Upper lobe of left lung (tissue), 4 donors: ENCODE measurements around the gene G3BP1.

Source experiments
- POLR2A ChIP-seq, 4 donors: fragments of 450-650 bp; IDR thresholded peaks; one replicate each; pipeline ENCODE4 v1.5.1; 2016 to 2017; ENCODE audit warnings: antibody characterized with exemption in 4 of 4, mild to moderate bottlenecking in 2 of 4
- TF ChIP-seq, protein P1 (sequence below), 6 experiments: fragments of 450-650 bp in 4 of 6; fragments of 200-600 bp in 2 of 6; sonication (generic) in 2 of 6; IDR thresholded peaks; one replicate each; pipeline ENCODE4 v1.5.1; 2016 to 2019; ENCODE audit warnings: antibody characterized with exemption in 6 of 6

DNA sequence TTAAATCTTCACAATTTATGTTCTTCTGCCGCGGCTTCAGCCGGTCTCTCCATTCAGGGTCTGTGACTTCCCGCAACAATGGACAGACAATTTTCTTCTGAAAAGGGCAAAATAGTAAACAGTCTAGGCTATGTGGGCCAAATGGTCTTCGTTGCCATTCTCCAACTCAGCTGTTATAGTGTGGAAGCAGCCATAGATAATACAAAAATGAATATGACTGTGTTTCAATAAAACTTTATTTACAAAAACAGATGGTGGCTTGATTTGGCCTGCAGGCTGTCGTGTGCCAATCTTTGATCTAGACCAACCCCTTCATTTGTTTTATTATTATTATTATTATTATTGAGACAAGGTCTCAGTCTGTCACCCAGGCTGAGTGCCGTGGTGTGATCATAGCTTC, 41.4 kb upstream of the G3BP1 start:
- TF ChIP-seq, protein P1, sequence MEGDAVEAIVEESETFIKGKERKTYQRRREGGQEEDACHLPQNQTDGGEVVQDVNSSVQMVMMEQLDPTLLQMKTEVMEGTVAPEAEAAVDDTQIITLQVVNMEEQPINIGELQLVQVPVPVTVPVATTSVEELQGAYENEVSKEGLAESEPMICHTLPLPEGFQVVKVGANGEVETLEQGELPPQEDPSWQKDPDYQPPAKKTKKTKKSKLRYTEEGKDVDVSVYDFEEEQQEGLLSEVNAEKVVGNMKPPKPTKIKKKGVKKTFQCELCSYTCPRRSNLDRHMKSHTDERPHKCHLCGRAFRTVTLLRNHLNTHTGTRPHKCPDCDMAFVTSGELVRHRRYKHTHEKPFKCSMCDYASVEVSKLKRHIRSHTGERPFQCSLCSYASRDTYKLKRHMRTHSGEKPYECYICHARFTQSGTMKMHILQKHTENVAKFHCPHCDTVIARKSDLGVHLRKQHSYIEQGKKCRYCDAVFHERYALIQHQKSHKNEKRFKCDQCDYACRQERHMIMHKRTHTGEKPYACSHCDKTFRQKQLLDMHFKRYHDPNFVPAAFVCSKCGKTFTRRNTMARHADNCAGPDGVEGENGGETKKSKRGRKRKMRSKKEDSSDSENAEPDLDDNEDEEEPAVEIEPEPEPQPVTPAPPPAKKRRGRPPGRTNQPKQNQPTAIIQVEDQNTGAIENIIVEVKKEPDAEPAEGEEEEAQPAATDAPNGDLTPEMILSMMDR (IDR thresholded peaks at IDR 0.05): no peak
- TF ChIP-seq POLR2A (IDR thresholded peaks at IDR 0.05): no peak
